Panc1 (cell line): ENCODE results near the gene TTLL6. TPM values are rescaled to one million over a fixed set of nuclear protein-coding genes. Genes with fewer than 3 reads are reported as not detected.

Experiments
- ATAC-seq: fragments of 200-7000 bp; cut with Tn5 transposase; 2 replicates; pipeline ENCODE4 v1.9.1; 2020; ENCODE audit warnings: mild to moderate bottlenecking, moderate library complexity
- BruUV-seq: library from RNA; stranded (reverse); fragments of 400-500 nt; replicated peaks from 2 replicates; lab custom pipeline; 2021; lab: Mats Ljungman, UMichigan
- CTCF ChIA-PET: fragments of 300-600 bp; sonication (Branson Sonifier 250); formaldehyde crosslinking; loops from one replicate; lab custom pipeline; 2022; ENCODE audit warnings: antibody characterized with exemption; lab: Charles Lee
- POLR2A ChIA-PET: fragments of 300-600 bp; sonication (Branson Sonifier 250); formaldehyde crosslinking; loops from one replicate; lab custom pipeline; 2022; ENCODE audit warnings: antibody characterized with exemption; lab: Charles Lee
- DNase-seq: peaks from one replicate; pipeline ENCODE4 v3.0.0-alpha.2; 2010; ENCODE audit warnings: low read depth, low spot score
- H3K27ac ChIP-seq: 2 replicates; pipeline ENCODE4 v1.5.1; 2011; ENCODE audit warnings: mild to moderate bottlenecking, low read length, inconsistent platforms
- H3K27me3 ChIP-seq: fragments of 200-500 bp; sonication (Bioruptor generic); 2 replicates; pipeline ENCODE4 v1.6.0; 2014; ENCODE audit warnings: low read length, inconsistent platforms; ENCODE audit not compliant: control insufficient read depth, insufficient read depth
- H3K36me3 ChIP-seq: fragments of 200-500 bp; sonication (Bioruptor generic); 2 replicates; pipeline ENCODE4 v1.5.1; 2014; ENCODE audit warnings: inconsistent platforms, mild to moderate bottlenecking, low read length, moderate library complexity; ENCODE audit not compliant: control insufficient read depth, insufficient read depth
- H3K4me1 ChIP-seq: 2 replicates; pipeline ENCODE4 v1.5.1; 2011; ENCODE audit warnings: inconsistent platforms, mild to moderate bottlenecking, low read length, moderate library complexity; ENCODE audit not compliant: control insufficient read depth, insufficient read depth
- H3K4me3 ChIP-seq, 2 experiments: 2 replicates each; pipeline ENCODE4 v1.5.1; 2011 to 2012; ENCODE audit warnings: low read depth in 2 of 2, low read length in 2 of 2, mild to moderate bottlenecking in 2 of 2, inconsistent platforms in 1 of 2, moderate library complexity in 1 of 2
- H3K9me3 ChIP-seq: fragments of 200-500 bp; sonication (Bioruptor generic); 2 replicates; pipeline ENCODE4 v1.5.1; 2014; ENCODE audit warnings: low read depth, mild to moderate bottlenecking, inconsistent platforms, low read length, moderate library complexity; ENCODE audit not compliant: control insufficient read depth, insufficient read depth
- CTCF ChIP-seq: fragments of 450-650 bp; IDR thresholded peaks from 2 replicates; pipeline ENCODE4 v1.5.1; 2017; ENCODE audit warnings: mild to moderate bottlenecking
- POLR2AphosphoS5 ChIP-seq: IDR thresholded peaks from 2 replicates; pipeline ENCODE4 v1.6.1; 2012; ENCODE audit warnings: mild to moderate bottlenecking, low read depth, low read length, moderate library complexity
- SIN3A ChIP-seq: IDR thresholded peaks from 2 replicates; pipeline ENCODE4 v1.6.1; 2012; ENCODE audit warnings: low read depth, mild to moderate bottlenecking, low read length, moderate library complexity, borderline replicate concordance; ENCODE audit not compliant: insufficient read depth
- TCF7L2 ChIP-seq: IDR thresholded peaks from 2 replicates; pipeline ENCODE4 v1.6.1; 2011; ENCODE audit warnings: mild to moderate bottlenecking, low read depth, low read length, inconsistent platforms
- in situ Hi-C: cut with HindIII; loops from 2 replicates; pipeline ENCODE4 v1.10.0; 2016; ENCODE audit warnings: low sequenced_read_pairs, low pct_unique_long_range_greater_than_20kb
- intact Hi-C: fragments of 100-400 bp; cut with micrococcal nuclease; formaldehyde crosslinking; loops from one replicate; pipeline ENCODE4 v1.10.0; 2022; ENCODE audit not compliant: unreplicated experiment
- total RNA-seq: library from RNA; stranded (reverse); gene quantifications from one replicate; pipeline ENCODE4 v1.2.1, GENCODE V29; 2021; ENCODE audit not compliant: unreplicated experiment
- TF ChIP-seq, protein P1 (sequence below), 2 experiments: IDR thresholded peaks; 2 replicates each; pipeline ENCODE4 v1.6.1; 2011 to 2012; ENCODE audit warnings: low read depth in 2 of 2, control low read depth in 1 of 2, low read length in 1 of 2, mild to moderate bottlenecking in 1 of 2, moderate library complexity in 1 of 2; ENCODE audit not compliant: insufficient read depth in 1 of 2

The TTLL6 gene
- total RNA-seq, 1 experiment from 2014 or later, result 2.5 TPM

- no peak for ATAC-seq
- Histone ChIP-seq H3K4me1 (peaks cover 12% of the 10 kb centered on the region), H3K27ac (no peak overlapping the region), H3K27me3 (no peaks in the 10 kb centered on the region), H3K9me3 (no peaks in the 10 kb centered on the region), H3K4me3 (no peak overlapping the region), H3K36me3 (peaks cover 9% of the 10 kb centered on the region)
- ChIA-PET POLR2A (interaction anchor here (0.5 to 0.6 kb wide), 2 partner anchors 233 to 430 kb away, joined by 3 to 19 read pairs; no protein-coding TSS in a partner anchor), CTCF (interaction anchor here (0.7 to 1.5 kb wide), 4 partner anchors 20 to 36 kb away, joined by 3 to 7 read pairs (median 5); no protein-coding TSS in a partner anchor)
- TF ChIP-seq CTCF, result no peak
- TF ChIP-seq SIN3A, result no peak
- TF ChIP-seq TCF7L2, result no peak
- TF ChIP-seq POLR2AphosphoS5, result no peak
- TF ChIP-seq, protein P1, sequence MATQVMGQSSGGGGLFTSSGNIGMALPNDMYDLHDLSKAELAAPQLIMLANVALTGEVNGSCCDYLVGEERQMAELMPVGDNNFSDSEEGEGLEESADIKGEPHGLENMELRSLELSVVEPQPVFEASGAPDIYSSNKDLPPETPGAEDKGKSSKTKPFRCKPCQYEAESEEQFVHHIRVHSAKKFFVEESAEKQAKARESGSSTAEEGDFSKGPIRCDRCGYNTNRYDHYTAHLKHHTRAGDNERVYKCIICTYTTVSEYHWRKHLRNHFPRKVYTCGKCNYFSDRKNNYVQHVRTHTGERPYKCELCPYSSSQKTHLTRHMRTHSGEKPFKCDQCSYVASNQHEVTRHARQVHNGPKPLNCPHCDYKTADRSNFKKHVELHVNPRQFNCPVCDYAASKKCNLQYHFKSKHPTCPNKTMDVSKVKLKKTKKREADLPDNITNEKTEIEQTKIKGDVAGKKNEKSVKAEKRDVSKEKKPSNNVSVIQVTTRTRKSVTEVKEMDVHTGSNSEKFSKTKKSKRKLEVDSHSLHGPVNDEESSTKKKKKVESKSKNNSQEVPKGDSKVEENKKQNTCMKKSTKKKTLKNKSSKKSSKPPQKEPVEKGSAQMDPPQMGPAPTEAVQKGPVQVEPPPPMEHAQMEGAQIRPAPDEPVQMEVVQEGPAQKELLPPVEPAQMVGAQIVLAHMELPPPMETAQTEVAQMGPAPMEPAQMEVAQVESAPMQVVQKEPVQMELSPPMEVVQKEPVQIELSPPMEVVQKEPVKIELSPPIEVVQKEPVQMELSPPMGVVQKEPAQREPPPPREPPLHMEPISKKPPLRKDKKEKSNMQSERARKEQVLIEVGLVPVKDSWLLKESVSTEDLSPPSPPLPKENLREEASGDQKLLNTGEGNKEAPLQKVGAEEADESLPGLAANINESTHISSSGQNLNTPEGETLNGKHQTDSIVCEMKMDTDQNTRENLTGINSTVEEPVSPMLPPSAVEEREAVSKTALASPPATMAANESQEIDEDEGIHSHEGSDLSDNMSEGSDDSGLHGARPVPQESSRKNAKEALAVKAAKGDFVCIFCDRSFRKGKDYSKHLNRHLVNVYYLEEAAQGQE (IDR thresholded peaks at IDR 0.05; ENCODE audit: insufficient read depth in 1 of 2, low read depth in 2 of 2, low read length in 1 of 2), result no peak
- no peak for DNase-seq
- intact Hi-C loops (no loop called here), in situ Hi-C loops (no loop called here)
- BruUV-seq, result TSS peak; percentile 66
These were observed 26.3 kb upstream of the TTLL6 start for GRCh38 chr17:48843187-48843900.

- Histone ChIP-seq H3K27me3 (no peaks in the 10 kb centered on the region), H3K27ac (no peak overlapping the region), H3K4me1 (peaks cover 12% of the 10 kb centered on the region), H3K9me3 (no peaks in the 10 kb centered on the region), H3K4me3 (no peak overlapping the region), H3K36me3 (0 out of 2 replicates have a peak, but pooled peaks cover 4% of the 10 kb centered on the region)
- DNase-seq (no peak), ATAC-seq (no peak)
- no peak for TF ChIP-seq POLR2AphosphoS5
- TF ChIP-seq, protein P1 (IDR thresholded peaks at IDR 0.05; ENCODE audit: insufficient read depth in 1 of 2, low read depth in 2 of 2, low read length in 1 of 2), result no peak
- no peak for TF ChIP-seq TCF7L2
- no peak for TF ChIP-seq CTCF
- in situ Hi-C loops (no loop called here), intact Hi-C loops (no loop called here)
- ChIA-PET CTCF (interaction anchor here (1.0 kb wide), 1 partner anchor 36 kb away, joined by 3 read pairs; no protein-coding TSS in a partner anchor), POLR2A (no interaction called here)
- no TSS peak for BruUV-seq
These were observed 25.7 kb upstream of the TTLL6 start for GRCh38 chr17:48842746-48843145.
